ENCODE results near the gene BICRAL. TPM values are rescaled to one million over a fixed set of nuclear protein-coding genes. Genes with fewer than 3 reads are reported as not detected.
"Not testable (repeated sequence)": the region's sequence is repeated elsewhere in the genome, so short reads cannot be mapped to it uniquely, and the experiment has no call there.

The BICRAL gene
- total and polyA plus RNA-seq, 9 of the 15 experiments (the other 6 are each of a cell fraction or from before 2014, with no cell fraction given): 1.2 to 11.9 (median 5.6) TPM

- TF ChIP-seq MBD1 (CRISPR knock-in tag; IDR thresholded peaks at IDR 0.05): 0 out of 2 replicates have a peak, but pooled peaks have one; percentile 51
- TF ChIP-seq MTA2 (IDR thresholded peaks at IDR 0.05; ENCODE audit: low read depth): peak; percentile 9; the same call in 1 of the 2 replicates
- 0 out of 2 replicates have a peak, but pooled peaks have one; percentile 36 for TF ChIP-seq CREB3 (tag; conservative IDR thresholded peaks at IDR 0.05; ENCODE audit: low read depth)
- peak in 1 of 2 experiments; percentile 44; a peak in 1 of 4 replicates for TF ChIP-seq TBL1XR1 (IDR thresholded peaks at IDR 0.05; ENCODE audit: low read length in 2 of 2)
- peak; percentile 55 for TF ChIP-seq LEF1 (IDR thresholded peaks at IDR 0.05)
- TF ChIP-seq CTBP1 (IDR thresholded peaks at IDR 0.05; ENCODE audit: borderline replicate concordance): peak; percentile 68; the same call in 1 of the 2 replicates
- TF ChIP-seq NFE2 (IDR thresholded peaks at IDR 0.05; ENCODE audit: low read depth): 0 out of 2 replicates have a peak, but pooled peaks have one; percentile 15
- peak; percentile 78 for TF ChIP-seq NCOR1 (IDR thresholded peaks at IDR 0.05)
- peak; percentile 85 for TF ChIP-seq RNF2 (IDR thresholded peaks at IDR 0.05)
- TF ChIP-seq MBD2 (IDR thresholded peaks at IDR 0.05; ENCODE audit: borderline replicate concordance, low read depth): 0 out of 2 replicates have a peak, but pooled peaks have one; percentile 26
- 0 out of 2 replicates have a peak, but pooled peaks have one; percentile 24 for TF ChIP-seq TFAP4 (CRISPR knock-in tag; IDR thresholded peaks at IDR 0.05; ENCODE audit: borderline replicate concordance)
- peak; percentile 81 for TF ChIP-seq CBFA2T2 (conservative IDR thresholded peaks at IDR 0.05)
- 0 out of 2 replicates have a peak, but pooled peaks have one; percentile 60 for TF ChIP-seq SMARCA4 (IDR thresholded peaks at IDR 0.05)
- 0 out of 4 replicates have a peak, but pooled peaks of 1 of the 2 experiments have one; percentile 36 for TF ChIP-seq MNT (conservative IDR thresholded peaks at IDR 0.05)
- not testable (repeated sequence) for TF ChIP-seq ATF1 (CRISPR knock-in tag; IDR thresholded peaks at IDR 0.05)
- TF ChIP-seq ATF1 (tag; IDR thresholded peaks at IDR 0.05): 0 out of 2 replicates have a peak, but pooled peaks have one; percentile 13
- peak; percentile 23 to 34; a peak in 1 of 4 replicates for TF ChIP-seq TRIM24 (IDR thresholded peaks at IDR 0.05)
- TF ChIP-seq ZBTB11 (CRISPR knock-in tag; IDR thresholded peaks at IDR 0.05): peak in 1 of 3 experiments; percentile 58; a peak in 1 of 6 replicates
- TF ChIP-seq RCOR1 (IDR thresholded peaks at IDR 0.05; ENCODE audit: borderline replicate concordance in 1 of 2, low read depth in 2 of 2, low read length in 2 of 2): peak in 1 of 2 experiments; percentile 61; a peak in 1 of 4 replicates
These were observed 112.4 kb downstream of the BICRAL start (continued) for GRCh38 chr6:42894041-42894828.

Data from K562 (cell line).